Measurements from ENCODE around the gene CFAP57. TPM values are rescaled to one million over a fixed set of nuclear protein-coding genes. Genes with fewer than 3 reads are reported as not detected.

The CFAP57 gene
- total and polyA plus RNA-seq, 4 experiments from 2014 or later = 0.07 TPM; not detected in 3

DNA sequence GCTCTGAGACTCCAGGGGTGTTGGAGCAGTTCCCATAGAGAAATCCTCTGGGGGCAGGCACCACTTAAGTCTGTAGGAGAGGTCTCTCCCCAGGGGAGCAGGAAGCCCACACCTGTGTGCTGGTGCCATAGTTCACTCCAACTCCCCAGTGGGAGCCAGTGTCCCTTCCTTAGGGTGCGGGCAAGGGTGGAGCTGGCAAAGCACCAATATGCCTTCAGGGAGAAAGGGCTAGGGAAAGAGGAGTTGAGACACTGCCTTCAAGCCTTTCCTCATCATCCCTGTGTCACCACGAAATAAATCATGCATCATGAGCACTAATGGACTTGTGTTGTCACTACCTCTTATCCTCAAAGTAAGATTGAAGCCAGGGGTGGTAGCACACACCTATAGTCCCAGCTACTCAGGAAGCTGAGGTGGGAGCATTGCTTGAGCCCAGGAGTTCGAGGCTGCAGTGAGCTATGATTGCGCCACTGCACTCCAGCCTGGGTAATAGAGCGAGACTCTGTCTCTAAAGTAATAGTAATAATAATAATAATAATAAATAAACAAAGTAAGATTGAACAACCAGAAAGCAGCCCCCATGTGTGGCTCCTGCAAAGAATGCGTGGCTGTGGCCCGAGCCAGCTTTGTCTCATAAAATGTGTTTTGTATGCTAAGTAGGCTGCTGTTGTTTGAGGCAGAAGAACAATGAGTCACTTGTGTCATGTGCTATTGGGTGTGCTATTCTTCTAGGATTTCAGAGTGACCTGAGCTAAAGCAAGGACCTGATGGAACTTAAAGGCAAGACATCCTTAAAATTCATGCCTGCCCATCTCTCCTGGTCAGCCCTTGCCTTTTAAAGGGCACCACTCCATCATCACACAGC lies 122.0 kb downstream of the CFAP57 start:
- peak overlapping the region in 1 of 7 donors; percentile 59 for H3K27ac Mint-ChIP-seq
- no peak overlapping the region for H3K27ac ChIP-seq (ENCODE audit: low read depth, low read length)
- no peaks in the 10 kb centered on the region for H3K9me3 Mint-ChIP-seq
- peaks cover 15% of the 10 kb centered on the region for H3K4me1 ChIP-seq (ENCODE audit: insufficient read depth, low read length)
- no peaks in the 10 kb centered on the region for H3K36me3 ChIP-seq (ENCODE audit: insufficient read depth, low read length)
- ChIA-PET POLR2A (ENCODE audit: partially characterized antibody) (interaction anchor here (1.2 kb wide), 1 partner anchor 70 kb away, joined by 3 read pairs; no protein-coding TSS in a partner anchor), CTCF (ENCODE audit: partially characterized antibody) (interaction anchor here (1.0 to 1.7 kb wide), 3 partner anchors 67 to 120 kb away, joined by 3 to 5 read pairs (median 3); no protein-coding TSS in a partner anchor)
- no peaks in the 10 kb centered on the region for H3K9me3 ChIP-seq (ENCODE audit: control insufficient read depth in 1 of 2, low read length in 2 of 2)
- H3K4me3 ChIP-seq (ENCODE audit: low read length in 2 of 2) = no peak overlapping the region
- DNase-seq = no peak
- H3K4me3 Mint-ChIP-seq = no peak overlapping the region
- peaks cover 10 to 17% (median 14%) of the 10 kb centered on the region in 4 donors for H3K4me1 Mint-ChIP-seq
- no peaks in the 10 kb centered on the region for H3K27me3 Mint-ChIP-seq
- intact Hi-C loops (cut with micrococcal nuclease) = no loop called here
- no peaks in the 10 kb centered on the region for H3K36me3 Mint-ChIP-seq
- H3K27me3 ChIP-seq (ENCODE audit: insufficient read depth, low read length) = no peaks in the 10 kb centered on the region

DNA sequence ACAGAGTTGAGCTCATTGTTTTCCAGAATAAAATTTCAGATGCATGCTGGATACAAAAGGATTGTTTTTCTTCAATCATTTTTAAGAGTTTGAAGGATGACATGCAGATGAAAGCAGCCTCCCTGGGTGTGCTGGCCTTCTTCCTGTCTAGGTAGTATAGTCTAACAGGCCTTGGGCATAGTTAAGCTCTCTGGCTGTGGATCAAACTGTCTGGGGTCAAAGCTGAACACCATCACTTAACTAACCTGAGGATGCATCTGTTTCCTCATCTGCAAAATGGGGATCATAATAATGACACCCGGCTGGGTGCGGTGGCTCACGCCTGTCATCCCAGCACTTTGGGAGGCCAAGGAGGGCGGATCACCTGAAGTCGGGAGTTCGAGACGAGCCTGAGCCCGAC lies 122.6 kb downstream of the CFAP57 start:
- Mint-ChIP-seq H3K27me3 (no peaks in the 10 kb centered on the region), H3K9me3 (no peaks in the 10 kb centered on the region), H3K4me1 (peaks cover 10 to 17% (median 14%) of the 10 kb centered on the region in 4 donors), H3K27ac (peak overlapping the region in 6 of 7 donors; percentile 48 to 78 (median 56)), H3K36me3 (no peaks in the 10 kb centered on the region), H3K4me3 (no peak overlapping the region)
- intact Hi-C loops (cut with micrococcal nuclease) = no loop called here
- ChIA-PET CTCF (ENCODE audit: partially characterized antibody) (interaction anchor here (1.7 kb wide), 1 partner anchor 68 kb away, joined by 5 read pairs; no protein-coding TSS in a partner anchor), POLR2A (ENCODE audit: partially characterized antibody) (interaction anchor here (1.2 kb wide), 1 partner anchor 71 kb away, joined by 3 read pairs; no protein-coding TSS in a partner anchor)
- no peaks in the 10 kb centered on the region for H3K36me3 ChIP-seq (ENCODE audit: insufficient read depth, low read length)
- no peaks in the 10 kb centered on the region for H3K9me3 ChIP-seq (ENCODE audit: control insufficient read depth in 1 of 2, low read length in 2 of 2)
- no peak overlapping the region for H3K27ac ChIP-seq (ENCODE audit: low read depth, low read length)
- no peaks in the 10 kb centered on the region for H3K27me3 ChIP-seq (ENCODE audit: insufficient read depth, low read length)
- H3K4me3 ChIP-seq (ENCODE audit: low read length in 2 of 2) = no peak overlapping the region
- H3K4me1 ChIP-seq (ENCODE audit: insufficient read depth, low read length) = peaks cover 15% of the 10 kb centered on the region
- DNase-seq = no peak

DNA sequence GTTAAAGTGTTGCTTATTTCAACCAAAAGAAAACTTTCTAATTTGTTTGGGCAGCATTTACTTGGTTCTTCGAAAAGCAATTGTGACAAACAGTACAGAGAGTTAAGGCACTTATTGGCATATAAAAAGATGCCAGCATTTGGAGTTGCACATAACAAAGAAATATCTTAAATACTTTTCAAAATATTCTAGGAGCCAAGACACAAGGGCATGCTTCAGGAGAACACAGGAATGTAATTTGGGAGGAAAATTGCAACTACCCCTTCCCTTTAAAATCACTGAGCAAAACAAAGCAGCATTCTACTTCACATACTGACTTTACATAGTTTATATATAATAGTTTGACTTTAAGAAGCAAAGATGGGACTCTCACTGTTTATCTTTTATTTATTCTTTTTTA lies 124.1 kb downstream of the CFAP57 start:
- Mint-ChIP-seq H3K4me1 (peaks cover 10 to 17% (median 14%) of the 10 kb centered on the region in 4 donors), H3K27me3 (no peaks in the 10 kb centered on the region), H3K27ac (peak overlapping the region; percentile 27 to 94 (median 90)), H3K4me3 (peak overlapping the region in 2 of 8 donors; percentile 15 to 76), H3K36me3 (no peaks in the 10 kb centered on the region), H3K9me3 (no peaks in the 10 kb centered on the region)
- Histone ChIP-seq H3K9me3 (ENCODE audit: control insufficient read depth in 1 of 2, low read length in 2 of 2) (no peaks in the 10 kb centered on the region), H3K4me3 (ENCODE audit: low read length in 2 of 2) (no peak overlapping the region), H3K27ac (ENCODE audit: low read depth, low read length) (no peak overlapping the region), H3K4me1 (ENCODE audit: insufficient read depth, low read length) (peaks cover 15% of the 10 kb centered on the region), H3K36me3 (ENCODE audit: insufficient read depth, low read length) (no peaks in the 10 kb centered on the region), H3K27me3 (ENCODE audit: insufficient read depth, low read length) (no peaks in the 10 kb centered on the region)
- intact Hi-C loops (cut with micrococcal nuclease) = no loop called here
- no peak for DNase-seq
- CTCF ChIA-PET (ENCODE audit: partially characterized antibody) = interaction anchor here (1.7 kb wide), 1 partner anchor 69 kb away, joined by 5 read pairs; no protein-coding TSS in a partner anchor
- POLR2A ChIA-PET (ENCODE audit: partially characterized antibody) = no interaction called here

DNA sequence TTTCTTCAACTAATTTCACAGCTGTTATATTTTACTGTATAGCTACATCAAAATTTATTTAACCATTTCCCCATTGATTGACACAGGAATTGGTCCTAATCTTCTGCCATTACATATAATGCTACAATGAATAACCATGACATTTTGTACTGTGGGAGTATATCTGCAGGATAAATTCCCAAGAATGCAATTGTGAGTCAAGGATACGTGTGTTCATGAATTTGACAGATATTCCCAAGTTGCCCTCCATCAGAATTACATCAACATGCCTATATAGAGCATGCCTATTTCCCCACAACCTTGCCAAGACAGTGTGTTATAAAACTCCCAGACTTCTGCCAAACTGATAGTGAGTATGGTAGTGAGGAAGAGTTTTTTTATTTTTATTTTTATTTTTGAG lies 125.9 kb downstream of the CFAP57 start:
- Mint-ChIP-seq H3K4me3 (no peak overlapping the region), H3K9me3 (no peaks in the 10 kb centered on the region), H3K27ac (no peak overlapping the region), H3K27me3 (no peaks in the 10 kb centered on the region), H3K36me3 (no peaks in the 10 kb centered on the region), H3K4me1 (peaks cover 10 to 17% (median 14%) of the 10 kb centered on the region in 4 donors)
- Histone ChIP-seq H3K9me3 (ENCODE audit: control insufficient read depth in 1 of 2, low read length in 2 of 2) (no peaks in the 10 kb centered on the region), H3K4me1 (ENCODE audit: insufficient read depth, low read length) (peaks cover 15% of the 10 kb centered on the region), H3K4me3 (ENCODE audit: low read length in 2 of 2) (no peak overlapping the region), H3K36me3 (ENCODE audit: insufficient read depth, low read length) (no peaks in the 10 kb centered on the region), H3K27me3 (ENCODE audit: insufficient read depth, low read length) (no peaks in the 10 kb centered on the region), H3K27ac (ENCODE audit: low read depth, low read length) (no peak overlapping the region)
- DNase-seq = no peak
- intact Hi-C loops (cut with micrococcal nuclease) = no loop called here
- ChIA-PET CTCF (ENCODE audit: partially characterized antibody) (no interaction called here), POLR2A (ENCODE audit: partially characterized antibody) (no interaction called here)

DNA sequence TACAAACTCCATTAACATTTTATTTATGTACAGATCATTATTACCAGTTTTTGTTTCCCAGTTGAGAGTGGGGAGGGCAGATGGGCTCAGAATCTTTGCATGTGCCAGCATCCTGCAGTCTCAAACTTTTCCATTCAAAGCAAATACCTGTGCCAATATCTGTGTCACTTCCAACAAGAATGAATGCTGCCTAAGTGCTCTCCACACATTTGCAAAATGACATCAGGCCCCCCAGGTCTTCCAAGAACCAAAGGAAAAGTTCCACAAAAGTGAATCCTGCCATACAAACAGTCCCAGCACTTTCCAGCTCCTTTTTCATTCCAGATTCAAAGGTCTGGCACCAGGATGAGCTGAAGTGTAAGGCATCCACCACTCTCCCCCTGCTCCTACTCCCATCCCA lies 127.0 kb downstream of the CFAP57 start:
- H3K36me3 Mint-ChIP-seq = no peaks in the 10 kb centered on the region
- peak overlapping the region in 1 of 7 donors; percentile 51 for H3K27ac Mint-ChIP-seq
- POLR2A ChIA-PET (ENCODE audit: partially characterized antibody) = no interaction called here
- Histone ChIP-seq H3K4me1 (ENCODE audit: insufficient read depth, low read length) (peaks cover 15% of the 10 kb centered on the region), H3K4me3 (ENCODE audit: low read length in 2 of 2) (no peak overlapping the region), H3K36me3 (ENCODE audit: insufficient read depth, low read length) (no peaks in the 10 kb centered on the region), H3K9me3 (ENCODE audit: control insufficient read depth in 1 of 2, low read length in 2 of 2) (no peaks in the 10 kb centered on the region), H3K27me3 (ENCODE audit: insufficient read depth, low read length) (no peaks in the 10 kb centered on the region), H3K27ac (ENCODE audit: low read depth, low read length) (no peak overlapping the region)
- H3K4me3 Mint-ChIP-seq = no peak overlapping the region
- CTCF ChIA-PET (ENCODE audit: partially characterized antibody) = no interaction called here
- H3K4me1 Mint-ChIP-seq = peaks cover 10 to 17% (median 14%) of the 10 kb centered on the region in 4 donors
- H3K9me3 Mint-ChIP-seq = no peaks in the 10 kb centered on the region
- intact Hi-C loops (cut with micrococcal nuclease) = no loop called here
- no peak for DNase-seq
- H3K27me3 Mint-ChIP-seq = no peaks in the 10 kb centered on the region

DNA sequence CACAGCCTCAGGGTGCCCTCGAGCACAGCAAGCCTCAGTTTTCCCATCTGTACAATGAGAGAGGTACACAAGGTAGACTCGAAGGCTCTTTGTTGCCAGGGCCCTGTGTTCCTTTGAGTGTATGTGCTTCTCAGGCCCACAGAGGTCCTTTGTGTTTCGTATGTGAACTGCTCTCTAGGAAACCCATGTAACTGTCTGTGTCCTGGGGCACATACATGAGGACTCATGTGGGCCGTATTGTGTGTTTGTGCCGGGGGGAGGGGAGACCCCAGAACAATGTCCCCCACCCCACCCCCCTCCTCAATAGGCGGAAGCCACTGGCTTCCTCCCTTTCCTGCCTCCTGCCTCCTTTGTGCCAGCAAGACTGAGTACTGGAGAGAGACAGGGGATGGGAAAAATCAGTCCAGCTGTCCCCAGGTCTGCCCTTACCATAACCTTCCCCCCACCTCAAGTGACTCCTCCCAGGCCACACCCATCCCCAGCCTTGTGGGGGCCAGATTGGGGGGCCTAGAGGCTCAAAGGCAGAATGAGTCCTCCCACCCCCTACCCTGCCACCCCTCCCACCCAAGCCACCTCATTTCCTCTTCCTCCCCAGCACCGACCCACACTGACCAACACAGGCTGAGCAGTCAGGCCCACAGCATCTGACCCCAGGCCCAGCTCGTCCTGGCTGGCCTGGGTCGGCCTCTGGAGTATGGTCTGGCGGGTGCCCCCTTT lies 128.4 kb downstream of the CFAP57 start, which contains the start of gene TIE1:
TSS of gene TIE1 (plus strand) at position 605 of the 717 bp plus-strand sequence. CDS start at position 695, 90 bp downstream.
- no peak within 1 kb of the TSS for H3K4me3 ChIP-seq (ENCODE audit: low read length in 2 of 2)
- H3K36me3 ChIP-seq (ENCODE audit: insufficient read depth, low read length) = no peaks in the 10 kb centered on the region
- H3K4me1 ChIP-seq (ENCODE audit: insufficient read depth, low read length) = peaks cover 8% of the 10 kb centered on the region
- peaks cover 7 to 8% (median 7%) of the 10 kb centered on the region in 4 donors for H3K4me1 Mint-ChIP-seq
- H3K27ac Mint-ChIP-seq = no peak within 1 kb of the TSS
- intact Hi-C loops (cut with micrococcal nuclease) = no loop called here
- H3K27ac ChIP-seq (ENCODE audit: low read depth, low read length) = no peak within 1 kb of the TSS
- no peaks in the 10 kb centered on the region for H3K27me3 ChIP-seq (ENCODE audit: insufficient read depth, low read length)
- ChIA-PET POLR2A (ENCODE audit: partially characterized antibody) (no interaction called here), CTCF (ENCODE audit: partially characterized antibody) (no interaction called here)
- no peaks in the 10 kb centered on the region for H3K9me3 ChIP-seq (ENCODE audit: control insufficient read depth in 1 of 2, low read length in 2 of 2)
- no peak within 1 kb of the TSS for H3K4me3 Mint-ChIP-seq
- H3K9me3 Mint-ChIP-seq = no peaks in the 10 kb centered on the region
- no peaks in the 10 kb centered on the region for H3K27me3 Mint-ChIP-seq
- no peaks in the 10 kb centered on the region for H3K36me3 Mint-ChIP-seq
- DNase-seq = no peak

DNA sequence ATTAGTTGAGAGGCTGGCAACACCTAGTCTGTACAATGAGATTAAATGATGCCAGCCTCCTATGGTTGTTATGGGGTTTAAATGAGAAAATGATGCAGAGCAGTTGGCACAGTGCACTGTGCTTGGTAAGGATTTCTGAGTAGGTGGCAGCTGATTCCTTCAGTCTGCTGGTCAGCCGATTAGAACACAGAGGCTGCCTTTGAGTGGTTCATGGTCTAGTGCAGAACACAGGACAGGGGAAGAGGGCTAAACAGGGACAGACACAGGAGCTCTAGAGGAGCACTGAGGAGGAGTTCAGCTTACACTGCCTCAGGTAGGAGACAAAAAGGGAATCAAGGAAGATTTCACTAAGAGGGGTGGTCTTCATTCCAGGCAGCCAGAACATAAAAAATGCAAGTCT lies 130.1 kb downstream of the CFAP57 start:
- POLR2A ChIA-PET (ENCODE audit: partially characterized antibody) = no interaction called here
- CTCF ChIA-PET (ENCODE audit: partially characterized antibody) = no interaction called here

More for the DNA sequence above, 130.1 kb downstream of the CFAP57 start:
- H3K27ac ChIP-seq (ENCODE audit: low read depth, low read length) = no peak overlapping the region
- Mint-ChIP-seq H3K27me3 (no peaks in the 10 kb centered on the region), H3K4me1 (no peaks in the 10 kb centered on the region), H3K36me3 (no peaks in the 10 kb centered on the region), H3K9me3 (no peaks in the 10 kb centered on the region), H3K27ac (no peak overlapping the region), H3K4me3 (no peak overlapping the region)
- no peaks in the 10 kb centered on the region for H3K4me1 ChIP-seq (ENCODE audit: insufficient read depth, low read length)
- no peak overlapping the region for H3K4me3 ChIP-seq (ENCODE audit: low read length in 2 of 2)
- intact Hi-C loops (cut with micrococcal nuclease) = no loop called here
- H3K9me3 ChIP-seq (ENCODE audit: control insufficient read depth in 1 of 2, low read length in 2 of 2) = no peaks in the 10 kb centered on the region
- H3K36me3 ChIP-seq (ENCODE audit: insufficient read depth, low read length) = no peaks in the 10 kb centered on the region
- no peaks in the 10 kb centered on the region for H3K27me3 ChIP-seq (ENCODE audit: insufficient read depth, low read length)
- DNase-seq = no peak

Measured in CD4-positive, alpha-beta memory T cell (primary cell).